ENCODE data around the gene ORMDL2.
A peak's percentile ranks its signal among the peaks of the same experiment; 100 is the strongest.
"Not testable (repeated sequence)": the region's sequence is repeated elsewhere in the genome, so short reads cannot be mapped to it uniquely, and the experiment has no call there.

Gene ORMDL2

DNA sequence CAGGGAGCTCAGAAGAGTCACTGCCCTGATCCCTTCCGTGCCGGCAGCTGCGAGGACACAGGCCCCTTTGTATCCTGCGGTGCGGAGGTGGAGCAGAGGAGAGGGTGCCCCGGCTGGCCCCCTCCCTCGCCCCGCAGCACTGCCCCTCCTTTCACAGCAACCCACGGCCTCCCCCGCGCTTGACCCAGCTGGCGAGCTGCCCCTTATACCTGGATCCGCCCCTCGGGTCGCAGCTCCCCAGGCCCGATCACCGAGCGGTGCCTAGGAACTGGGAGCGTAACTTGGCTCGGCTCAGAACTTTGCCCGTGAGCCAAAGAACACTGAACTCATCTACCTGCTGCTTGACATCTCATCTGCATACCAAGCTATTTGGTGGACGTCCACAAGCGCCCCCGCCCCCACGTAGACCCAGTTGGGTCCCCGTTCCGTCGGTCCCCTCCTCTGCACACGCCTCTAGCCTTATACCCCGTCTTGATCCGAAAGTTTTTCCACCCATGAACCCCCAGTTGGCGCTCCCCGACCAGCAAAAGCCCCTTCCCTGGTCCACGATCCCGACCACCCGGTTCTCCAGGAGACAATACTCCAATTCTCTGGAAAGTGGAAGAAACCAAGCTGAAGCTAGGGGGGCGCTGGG lies 12.2 kb downstream of the ORMDL2 start:
- peak in 1 of 2 donors; percentile 58 for DNase-seq

DNA sequence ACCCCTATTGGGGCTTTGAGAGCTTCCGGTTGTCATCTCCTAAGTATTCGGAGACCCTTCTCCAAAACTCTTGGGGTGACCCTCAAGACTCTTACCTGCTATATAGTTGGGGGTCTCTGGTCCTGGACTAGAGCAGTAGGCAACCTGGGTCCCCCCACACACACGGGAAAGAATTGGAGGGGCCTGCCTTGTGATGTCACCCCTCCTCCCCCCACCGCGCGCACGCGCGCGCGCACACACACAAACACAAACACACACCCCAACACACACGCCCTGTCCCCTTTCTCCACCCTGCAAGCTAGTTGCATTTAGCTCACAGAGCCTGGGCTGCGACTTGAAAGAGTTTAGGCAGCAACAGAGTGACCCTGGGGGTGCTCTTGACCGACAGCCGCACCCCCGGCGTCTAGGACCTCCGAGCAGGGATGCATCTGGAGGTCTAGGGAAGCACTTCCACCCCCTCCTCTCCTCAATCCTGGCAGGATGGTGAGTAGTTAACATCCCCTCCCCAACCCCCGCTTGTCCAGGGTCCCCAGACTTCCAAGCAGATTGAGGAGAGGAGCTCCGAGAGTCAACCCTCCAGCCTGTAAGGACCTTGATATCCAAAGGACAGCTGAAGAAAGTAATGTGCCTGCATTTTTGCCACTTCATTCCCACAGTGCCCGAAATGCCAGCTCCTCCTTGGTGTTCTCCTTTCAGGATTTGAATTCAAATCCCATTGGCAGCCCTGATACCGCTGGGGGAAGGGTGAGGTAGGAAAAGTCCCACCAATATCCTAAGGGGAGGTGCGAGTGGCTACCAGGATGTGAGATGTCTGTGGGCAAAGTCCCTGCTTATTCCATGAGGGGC lies 13.0 kb downstream of the ORMDL2 start:
- peak; percentile 57 to 58 for DNase-seq

DNA sequence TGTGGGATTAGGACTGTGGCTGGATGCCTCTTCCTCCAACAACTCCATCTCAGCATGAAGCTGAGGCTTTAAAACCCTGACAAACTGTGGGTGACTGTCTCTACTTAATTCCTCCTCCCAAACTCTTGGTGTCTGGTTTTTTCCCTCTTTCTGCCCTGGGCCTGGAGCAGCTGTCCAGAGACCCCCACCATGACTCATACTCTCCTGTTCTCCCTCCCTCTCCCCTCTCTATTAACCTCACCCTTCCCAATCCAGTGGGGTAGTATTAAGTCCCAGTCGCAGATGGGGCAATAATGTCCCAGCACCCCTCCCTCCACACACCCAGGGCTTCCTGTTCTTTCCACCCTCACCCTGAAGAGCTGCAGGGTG lies 13.6 kb downstream of the ORMDL2 start:
- DNase-seq: no peak

DNA sequence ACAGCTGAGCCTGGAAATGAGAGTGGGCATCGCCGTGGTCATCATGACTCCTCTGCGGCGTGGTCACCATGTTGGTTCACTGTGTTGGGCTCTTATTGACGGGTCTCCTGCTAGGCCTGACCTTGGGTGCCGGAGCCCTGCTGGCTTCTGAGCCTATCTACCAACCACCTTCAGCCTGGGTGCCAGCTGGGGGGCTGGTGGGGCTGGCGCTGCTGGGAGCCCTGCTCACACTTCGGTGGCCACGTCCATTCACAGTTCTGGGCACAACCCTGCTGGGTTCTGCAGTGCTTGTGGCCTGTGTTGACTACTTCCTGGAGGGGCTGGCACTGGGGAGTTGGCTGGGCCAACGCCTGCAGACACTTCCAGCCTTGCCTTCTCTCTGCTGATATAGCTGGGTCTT lies 15.2 kb downstream of the ORMDL2 start:
- DNase-seq: no peak

DNA sequence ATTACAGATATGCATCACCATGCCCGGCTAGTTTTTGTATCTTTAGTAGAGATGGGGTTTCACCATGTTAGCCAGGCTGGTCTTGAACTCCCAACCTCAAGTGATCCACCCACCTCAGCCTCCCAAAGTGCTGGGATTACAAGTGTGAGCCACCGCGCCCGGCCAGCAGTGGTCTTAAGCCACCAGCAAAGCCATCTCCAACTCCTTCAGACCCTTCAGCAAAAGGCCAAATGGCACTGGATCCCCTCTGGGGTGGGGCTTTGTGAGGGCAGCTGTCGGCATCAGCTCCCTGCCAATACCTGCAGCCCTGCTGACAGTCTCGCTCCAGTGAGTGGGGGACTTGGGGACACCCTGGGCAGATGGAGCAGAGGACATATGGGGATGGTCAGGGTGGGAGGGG lies 16.6 kb downstream of the ORMDL2 start:
- DNase-seq: not testable (repeated sequence)

- DNase-seq: no peak
These were observed 20.5 kb downstream of the ORMDL2 start for GRCh38 chr12:55838361-55838760.

DNA sequence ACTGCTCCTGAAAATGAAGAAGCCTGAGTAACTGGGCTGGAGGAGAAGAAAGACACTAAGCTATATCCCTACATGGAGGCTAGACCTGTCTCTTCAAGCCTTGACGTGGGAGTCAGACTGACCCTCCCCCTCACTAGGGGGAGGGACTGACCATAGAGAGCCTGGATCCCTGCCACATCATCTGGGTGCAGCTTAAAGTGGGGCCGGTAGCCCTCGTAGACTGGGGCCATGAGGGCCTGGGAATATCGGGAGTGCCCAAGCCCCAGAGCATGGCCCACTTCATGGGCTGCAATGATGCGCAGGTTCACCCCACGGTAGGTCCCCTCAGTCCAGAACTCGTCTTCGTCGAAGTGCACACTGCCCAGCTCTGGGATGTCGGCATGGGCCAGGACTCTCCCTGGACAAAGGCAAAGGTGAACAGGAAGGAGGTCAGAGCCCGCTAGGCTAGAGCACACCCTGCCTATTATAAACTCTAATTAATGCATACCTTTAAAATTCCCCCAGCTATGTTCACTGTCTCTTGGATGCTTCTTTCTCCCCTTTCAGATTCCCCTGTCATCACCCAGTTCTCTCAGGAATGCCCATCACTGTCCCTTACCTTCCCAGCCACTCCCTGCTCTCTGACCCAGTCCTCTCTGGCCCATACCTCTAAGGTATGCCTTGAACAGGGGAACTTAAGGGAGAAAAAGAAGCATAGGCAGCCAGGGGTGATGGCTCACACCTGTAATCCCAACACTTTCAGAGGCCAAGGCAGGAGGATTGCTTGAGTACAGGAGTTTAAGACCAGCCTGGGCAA lies 21.7 kb downstream of the ORMDL2 start:
- DNase-seq: no peak

DNA sequence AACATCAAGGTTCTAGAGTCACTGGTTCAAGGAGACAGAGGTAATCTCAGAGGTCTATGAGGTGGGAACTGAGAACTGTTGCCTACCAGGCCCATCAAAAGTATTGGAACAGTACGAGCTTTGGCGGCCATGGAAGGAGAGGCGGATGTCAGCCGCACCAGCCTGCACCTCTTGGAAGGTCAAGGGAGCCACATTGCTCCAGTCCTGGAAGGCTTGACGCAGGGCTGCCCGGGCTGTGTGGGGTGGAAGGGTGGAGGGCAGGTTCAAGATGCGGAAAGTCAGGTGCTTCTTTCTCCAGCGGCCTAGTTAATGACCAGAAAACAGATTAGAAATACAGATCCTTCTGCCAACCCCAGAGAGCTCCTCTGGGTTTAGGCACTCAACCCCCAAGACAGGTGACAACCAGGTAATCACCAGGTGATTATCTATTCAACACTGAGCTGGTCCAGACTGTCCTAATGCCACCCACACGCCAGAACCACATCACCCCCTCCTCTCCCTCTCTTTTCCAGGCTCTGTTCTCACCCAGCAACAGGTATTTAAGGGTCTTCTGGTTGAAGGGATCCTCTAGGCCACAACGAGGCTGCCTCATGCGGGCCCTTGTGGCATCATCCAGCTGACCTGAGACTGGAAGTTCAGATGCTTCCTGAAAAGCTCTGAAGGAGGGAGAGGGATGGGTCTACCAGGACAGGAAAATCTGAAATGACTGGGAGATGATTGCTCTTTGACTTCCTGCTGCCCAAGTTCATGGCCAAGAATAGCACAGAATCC lies 22.9 kb downstream of the ORMDL2 start:
- DNase-seq: no peak

DNA sequence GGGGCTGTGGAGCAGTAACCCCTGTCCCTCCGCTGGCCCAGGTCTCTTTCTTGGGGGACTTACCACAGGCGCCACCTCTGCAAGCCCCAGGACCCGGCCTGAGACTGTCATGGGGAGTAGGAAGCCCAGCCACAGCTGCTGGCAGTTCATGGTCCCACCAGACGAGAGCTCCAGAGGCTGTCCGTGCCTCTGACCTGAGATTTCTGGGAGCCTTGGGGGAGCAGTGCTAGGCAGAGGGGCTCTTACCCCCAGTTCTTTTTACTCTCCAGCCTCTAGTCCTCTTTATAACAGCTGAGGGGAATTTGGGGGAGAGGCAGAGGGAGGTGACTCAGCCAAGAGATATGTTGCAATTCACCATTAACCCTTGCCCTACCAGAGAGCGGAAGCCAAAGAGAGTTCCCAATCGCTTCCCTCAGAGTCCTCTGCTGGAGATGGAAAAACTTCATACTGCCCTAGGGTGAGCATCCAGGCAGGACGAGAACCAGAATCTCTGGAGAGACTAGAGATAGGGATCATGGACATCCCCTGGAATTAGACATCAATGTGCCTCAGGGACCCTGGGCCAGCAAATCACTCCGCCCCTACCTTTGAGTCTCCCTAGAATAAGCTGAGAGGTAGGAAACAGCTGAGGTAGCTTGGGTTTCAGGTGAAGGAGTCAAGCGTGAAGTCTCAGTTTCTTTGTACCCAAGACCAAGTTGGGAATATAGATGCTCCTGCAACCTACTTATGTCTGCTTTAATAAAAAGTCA lies 25.0 kb downstream of the ORMDL2 start, which contains the start of gene MMP19:
TSS of gene MMP19 (minus strand) at position 256 of the 749 bp plus-strand sequence. CDS start at position 150, 106 bp downstream.
- DNase-seq: peak in 1 of 2 donors; percentile 40

DNA sequence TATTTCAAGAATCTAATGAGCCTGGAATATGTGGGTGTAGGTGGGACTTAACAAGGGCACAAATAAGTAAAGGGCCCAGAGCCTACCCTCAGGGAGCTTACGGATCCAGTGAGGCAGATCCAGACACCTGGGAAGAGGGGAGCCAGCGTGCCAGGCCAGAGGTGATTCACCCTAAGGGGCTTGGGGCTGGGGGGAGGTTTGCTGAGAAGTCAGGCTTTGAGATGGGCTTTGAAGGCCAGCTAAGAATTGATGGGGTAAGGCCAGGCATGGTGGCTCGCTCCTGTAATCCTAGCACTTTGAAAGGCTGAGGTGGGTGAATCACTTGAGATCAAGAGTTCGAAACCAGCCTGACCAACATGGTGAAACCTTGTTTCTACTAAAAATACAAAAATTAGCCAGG lies 25.6 kb downstream of the ORMDL2 start:
- DNase-seq: no peak

GRCh38 chr12:55844961-55845360 lies 27.1 kb downstream of the ORMDL2 start:
- no peak for DNase-seq

DNA sequence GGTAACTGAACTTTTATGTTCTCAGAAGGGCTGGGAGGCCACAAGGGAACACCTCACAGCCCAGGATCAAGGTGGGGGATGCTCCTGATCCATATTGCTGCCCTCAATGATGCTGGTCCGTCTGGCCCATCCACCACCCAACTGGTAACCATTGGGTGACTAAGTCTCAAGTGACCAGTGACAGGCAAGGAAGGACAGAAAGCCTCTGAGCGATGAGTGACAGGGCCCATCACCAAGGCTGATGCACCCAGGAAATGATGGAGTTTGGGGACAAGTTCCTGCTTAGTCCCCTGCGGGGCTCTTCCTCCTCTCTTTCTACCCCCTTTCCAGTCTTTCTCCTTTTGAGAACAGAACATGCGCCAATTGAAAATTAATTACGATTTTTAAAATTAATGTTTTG lies 27.5 kb downstream of the ORMDL2 start:
- no peak for DNase-seq

GRCh38 chr12:55845785-55846496 lies 28.1 kb downstream of the ORMDL2 start:
- no peak for DNase-seq

DNA sequence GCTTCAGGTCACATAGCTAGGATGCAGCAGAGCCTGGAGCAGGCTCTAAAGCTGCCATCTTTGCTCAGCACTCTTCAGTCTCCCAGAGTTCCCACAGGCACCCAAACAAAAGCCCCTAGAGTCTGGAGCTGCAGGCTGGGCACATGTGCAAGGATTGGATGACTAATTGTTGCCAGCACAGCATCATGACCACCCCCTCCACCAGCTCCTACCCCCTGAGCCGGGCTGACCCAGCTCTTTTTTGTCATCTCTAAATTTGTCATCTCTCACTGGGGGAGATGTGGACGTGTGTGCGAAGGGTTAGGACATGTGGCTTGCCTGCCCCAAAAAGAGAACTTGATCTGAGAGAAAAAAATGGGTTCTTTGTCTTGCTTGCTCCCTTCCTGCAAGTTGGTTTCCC lies 29.2 kb downstream of the ORMDL2 start:
- peak; percentile 34 to 85 for DNase-seq

DNA sequence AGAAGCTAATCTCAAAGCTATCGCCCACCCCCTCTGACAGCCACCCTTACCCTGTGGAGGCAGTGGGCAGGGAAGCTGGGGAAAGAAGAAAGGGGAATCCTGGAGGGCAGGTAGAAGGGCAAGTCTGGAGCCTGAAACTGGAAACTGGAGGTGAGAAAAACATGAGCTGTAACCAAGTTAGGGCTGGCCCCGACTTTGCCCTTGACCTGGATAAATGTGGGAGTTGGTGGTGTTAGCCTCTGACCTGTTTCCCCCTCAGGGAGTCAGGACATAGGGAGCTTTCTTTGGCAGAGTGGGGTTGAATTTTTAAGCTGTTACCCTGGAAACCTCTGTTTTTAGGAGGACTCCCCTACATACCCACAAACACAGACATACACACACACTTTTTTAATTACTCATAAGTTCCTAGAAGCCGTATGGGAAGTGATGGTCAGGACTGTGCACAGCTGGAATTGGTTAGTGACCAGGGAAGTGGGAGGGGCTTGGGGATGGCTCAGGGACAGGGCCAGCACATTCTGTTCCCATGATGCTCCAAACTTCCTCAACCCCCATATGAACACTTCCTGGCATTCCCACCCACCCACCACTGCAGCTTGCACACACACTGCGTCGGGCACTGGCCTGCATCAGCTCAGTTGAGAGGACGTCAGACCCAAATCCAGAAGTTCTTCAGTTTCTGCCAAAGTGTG lies 29.9 kb downstream of the ORMDL2 start:
- DNase-seq: peak; percentile 42 to 71

DNA sequence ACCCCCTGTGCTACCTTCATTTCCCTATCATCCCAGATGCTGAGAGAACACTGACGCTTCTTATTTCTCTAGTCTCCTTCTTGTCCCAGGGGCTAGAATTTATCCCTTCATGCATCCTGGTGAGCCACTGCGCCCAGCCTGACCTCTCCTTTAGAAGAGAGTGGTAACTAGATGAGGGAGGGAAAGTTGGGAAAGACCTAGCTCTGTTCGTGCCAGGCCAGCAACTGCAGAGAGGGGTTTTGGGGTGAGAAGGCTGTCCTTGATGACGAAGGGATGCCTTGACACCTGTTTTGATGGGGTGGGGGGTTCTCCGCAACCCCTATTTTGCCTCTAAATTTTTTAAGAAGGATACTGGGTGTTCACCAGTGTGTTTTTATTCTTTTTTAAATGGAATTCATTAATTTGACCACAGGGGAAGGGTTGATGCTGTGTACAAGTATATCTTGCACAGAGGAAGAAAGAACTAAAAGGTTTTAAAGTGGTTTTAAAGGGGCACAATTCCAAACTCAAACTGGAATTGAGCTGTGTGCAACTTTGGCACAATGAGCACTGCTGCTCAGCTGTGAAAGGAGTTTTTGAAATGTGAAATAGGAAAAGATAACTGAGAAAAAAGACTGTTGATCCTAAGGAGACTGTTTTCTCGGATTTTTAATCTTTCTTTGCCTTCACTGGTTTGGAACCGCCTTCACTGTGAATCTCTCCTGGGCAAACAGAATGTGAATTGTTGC lies 31.9 kb downstream of the ORMDL2 start:
- DNase-seq: no peak

DNA sequence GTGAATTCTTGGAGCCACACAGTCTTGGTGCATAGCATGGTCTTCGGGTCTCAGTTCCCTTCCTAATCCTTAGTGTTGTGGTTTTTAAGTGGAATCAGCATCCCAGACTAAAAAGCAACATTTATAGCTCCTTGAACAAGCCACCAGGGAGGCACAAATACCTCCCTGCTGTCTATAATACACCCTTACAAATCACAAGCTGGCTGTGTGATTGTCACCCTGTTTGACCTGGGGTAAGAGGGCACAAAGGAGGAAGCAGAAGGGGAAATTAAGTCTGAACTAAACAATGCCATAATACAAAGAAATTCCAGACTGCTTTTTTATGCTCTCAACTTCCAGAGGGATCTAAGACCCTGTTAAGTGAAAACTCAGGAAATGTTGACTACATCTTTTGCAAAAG lies 32.6 kb downstream of the ORMDL2 start:
- no peak for DNase-seq

GRCh38 chr12:55850893-55851292 lies 33.1 kb downstream of the ORMDL2 start:
- no peak for DNase-seq

DNA sequence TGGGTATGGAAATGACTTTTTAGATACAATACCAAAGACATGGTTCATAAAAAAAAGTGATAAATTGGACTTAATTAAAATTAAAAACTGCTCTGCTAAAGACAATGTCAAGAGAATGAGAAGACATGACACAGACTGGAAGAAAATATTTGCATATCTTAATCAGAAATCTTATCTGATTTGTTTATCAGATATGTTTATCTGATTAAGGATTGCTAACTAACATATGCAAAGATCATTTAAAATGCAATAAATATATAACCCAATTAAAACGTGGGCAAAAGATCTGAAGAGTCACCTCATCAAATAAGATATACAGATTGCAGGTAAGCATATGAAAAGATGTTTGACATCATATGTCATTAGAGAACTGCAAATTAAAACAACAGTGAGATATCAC lies 34.9 kb downstream of the ORMDL2 start:
- no peak for DNase-seq

GRCh38 chr12:55861396-55861795 lies 43.6 kb downstream of the ORMDL2 start:
- DNase-seq: no peak
